HFF-Myc (cell line): ENCODE results near the gene KIF13A.

Experiments used
- DNase-seq: peaks from one replicate; pipeline ENCODE4 v3.0.0-alpha.2; 2011; ENCODE audit warnings: low read depth; ENCODE audit errors: extremely low read depth
- H3K4me3 ChIP-seq: replicated peaks from 2 replicates; pipeline ENCODE4 v1.5.1; 2011; ENCODE audit warnings: low read depth, mild to moderate bottlenecking, control low read depth, low read length
- TF ChIP-seq, protein P1 (sequence below): IDR thresholded peaks from 2 replicates; pipeline ENCODE4 v1.5.1; 2012; ENCODE audit warnings: mild to moderate bottlenecking, low read depth, low read length, control low read depth; ENCODE audit errors: missing control alignments

The KIF13A gene

GRCh38 chr6:17987697-17988421, 424 bp upstream of the KIF13A start:
- peak overlapping the region; percentile 52 for H3K4me3 ChIP-seq
- TF ChIP-seq, protein P1, sequence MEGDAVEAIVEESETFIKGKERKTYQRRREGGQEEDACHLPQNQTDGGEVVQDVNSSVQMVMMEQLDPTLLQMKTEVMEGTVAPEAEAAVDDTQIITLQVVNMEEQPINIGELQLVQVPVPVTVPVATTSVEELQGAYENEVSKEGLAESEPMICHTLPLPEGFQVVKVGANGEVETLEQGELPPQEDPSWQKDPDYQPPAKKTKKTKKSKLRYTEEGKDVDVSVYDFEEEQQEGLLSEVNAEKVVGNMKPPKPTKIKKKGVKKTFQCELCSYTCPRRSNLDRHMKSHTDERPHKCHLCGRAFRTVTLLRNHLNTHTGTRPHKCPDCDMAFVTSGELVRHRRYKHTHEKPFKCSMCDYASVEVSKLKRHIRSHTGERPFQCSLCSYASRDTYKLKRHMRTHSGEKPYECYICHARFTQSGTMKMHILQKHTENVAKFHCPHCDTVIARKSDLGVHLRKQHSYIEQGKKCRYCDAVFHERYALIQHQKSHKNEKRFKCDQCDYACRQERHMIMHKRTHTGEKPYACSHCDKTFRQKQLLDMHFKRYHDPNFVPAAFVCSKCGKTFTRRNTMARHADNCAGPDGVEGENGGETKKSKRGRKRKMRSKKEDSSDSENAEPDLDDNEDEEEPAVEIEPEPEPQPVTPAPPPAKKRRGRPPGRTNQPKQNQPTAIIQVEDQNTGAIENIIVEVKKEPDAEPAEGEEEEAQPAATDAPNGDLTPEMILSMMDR: no peak
- DNase-seq: peak; percentile 52

DNA sequence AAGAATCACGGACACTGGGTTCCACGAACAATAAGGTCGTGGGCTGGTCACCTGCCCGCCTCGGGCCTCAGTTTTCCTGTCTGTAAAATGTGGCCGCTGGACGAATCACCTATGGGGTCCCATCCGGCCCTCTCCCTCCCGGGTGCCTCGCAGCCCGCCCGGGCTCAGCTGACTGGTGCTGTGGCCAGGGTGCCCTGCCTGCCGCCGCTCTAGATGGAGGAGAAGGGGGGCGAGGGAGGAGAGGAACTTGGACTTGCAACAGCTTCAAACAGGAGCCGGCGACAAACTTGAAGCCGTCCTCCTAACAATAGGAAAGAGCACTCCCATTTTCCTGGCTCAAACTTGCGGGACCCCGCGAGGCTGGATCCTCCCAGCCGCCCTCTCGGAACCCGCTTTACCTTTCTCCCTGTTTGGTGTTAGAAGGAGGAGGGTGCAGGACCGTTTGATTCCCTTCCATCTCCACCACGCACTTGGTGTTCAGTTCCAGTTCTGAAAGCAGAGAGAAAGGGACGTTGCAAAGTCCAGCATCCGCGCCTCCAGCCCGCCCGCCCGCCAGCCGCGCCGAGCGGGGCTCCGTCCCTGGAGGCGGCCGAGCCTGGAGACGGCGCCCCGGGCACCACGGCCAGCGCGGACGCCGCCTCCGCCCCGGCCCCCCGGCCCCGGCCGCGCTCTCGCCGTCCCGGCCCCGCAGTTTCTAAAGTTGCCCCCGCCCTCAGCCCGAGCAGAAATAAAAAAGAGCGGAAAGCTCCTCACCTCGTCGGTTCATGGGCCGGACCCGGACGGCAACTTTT, 584 bp downstream of the KIF13A start:
- TF ChIP-seq, protein P1: no peak
- no peak for DNase-seq
- peak overlapping the region; percentile 70 for H3K4me3 ChIP-seq

- no peak for DNase-seq
- peak overlapping the region; percentile 70 for H3K4me3 ChIP-seq
- TF ChIP-seq, protein P1: no peak
Observed at GRCh38 chr6:17985934-17986655, 1.3 kb downstream of the KIF13A start.

DNA sequence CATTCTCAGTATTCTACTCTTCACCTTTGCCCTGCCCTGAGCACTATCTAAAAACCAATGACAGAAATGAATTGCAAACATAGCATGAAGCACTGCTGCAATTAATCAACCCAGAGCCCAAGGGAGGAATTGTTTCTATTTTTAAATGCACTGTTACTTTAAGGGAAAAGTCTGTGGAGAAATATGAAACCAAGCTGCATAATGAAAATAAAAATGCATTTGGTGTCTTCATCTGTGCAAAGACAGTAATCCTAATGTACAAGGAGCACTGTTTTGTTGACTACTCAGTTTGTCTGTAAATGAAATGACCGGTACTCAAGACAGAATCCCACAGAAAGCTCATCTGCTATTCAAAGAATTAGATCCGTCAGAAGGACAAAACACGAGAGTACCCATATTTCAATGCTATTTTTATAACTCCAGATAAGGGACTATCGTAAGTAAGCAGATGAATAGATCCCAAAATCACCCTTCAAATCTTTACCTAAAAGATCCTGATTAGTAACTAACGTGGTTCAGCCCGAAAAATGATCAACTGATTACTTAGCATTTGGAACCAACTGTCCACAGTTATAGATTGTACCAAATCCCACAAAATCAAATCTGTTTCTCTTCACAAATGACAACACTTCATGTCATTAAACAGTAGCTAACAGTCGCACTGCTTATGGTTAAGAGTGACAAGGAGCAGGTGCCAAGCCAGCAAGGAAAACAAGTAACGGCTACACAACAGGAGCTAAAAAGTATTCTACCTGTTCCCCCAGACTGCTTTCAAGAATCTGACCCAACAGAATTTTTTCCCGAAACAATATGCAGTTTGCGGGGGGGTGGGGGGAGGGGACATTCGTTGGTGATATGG, 2.4 kb downstream of the KIF13A start:
- TF ChIP-seq, protein P1: no peak
- peak overlapping the region; percentile 70 for H3K4me3 ChIP-seq

GRCh38 chr6:17984399-17984798, 3.0 kb downstream of the KIF13A start:
- no peak overlapping the region for H3K4me3 ChIP-seq
- TF ChIP-seq, protein P1: no peak
- no peak for DNase-seq

More for the DNA sequence above, 2.4 kb downstream of the KIF13A start:
- DNase-seq: no peak

DNA sequence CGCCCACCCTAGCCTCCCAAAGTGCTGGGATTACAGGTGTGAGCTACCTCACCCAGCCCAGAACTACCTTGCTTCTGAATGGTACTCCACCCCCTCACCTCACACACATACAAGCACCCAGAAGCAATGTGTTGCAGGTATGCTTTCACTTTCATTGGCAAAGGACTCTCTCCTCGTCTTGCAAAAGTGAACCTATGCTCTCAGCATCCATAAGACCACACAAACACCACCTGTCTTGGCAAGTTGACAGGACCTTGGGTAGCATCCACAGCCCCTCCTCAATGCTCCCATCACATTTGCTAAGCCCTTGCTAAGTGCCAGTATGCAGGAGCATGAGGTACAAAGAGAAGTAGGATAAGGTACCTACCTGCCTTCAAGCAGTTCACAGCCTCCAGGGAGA, 3.7 kb downstream of the KIF13A start:
- TF ChIP-seq, protein P1: no peak
- DNase-seq: no peak
- H3K4me3 ChIP-seq: no peak overlapping the region
